Measurements from ENCODE around the gene GGTLC1.
"Not testable (repeated sequence)": the region's sequence is repeated elsewhere in the genome, so short reads cannot be mapped to it uniquely, and the experiment has no call there.

DNA sequence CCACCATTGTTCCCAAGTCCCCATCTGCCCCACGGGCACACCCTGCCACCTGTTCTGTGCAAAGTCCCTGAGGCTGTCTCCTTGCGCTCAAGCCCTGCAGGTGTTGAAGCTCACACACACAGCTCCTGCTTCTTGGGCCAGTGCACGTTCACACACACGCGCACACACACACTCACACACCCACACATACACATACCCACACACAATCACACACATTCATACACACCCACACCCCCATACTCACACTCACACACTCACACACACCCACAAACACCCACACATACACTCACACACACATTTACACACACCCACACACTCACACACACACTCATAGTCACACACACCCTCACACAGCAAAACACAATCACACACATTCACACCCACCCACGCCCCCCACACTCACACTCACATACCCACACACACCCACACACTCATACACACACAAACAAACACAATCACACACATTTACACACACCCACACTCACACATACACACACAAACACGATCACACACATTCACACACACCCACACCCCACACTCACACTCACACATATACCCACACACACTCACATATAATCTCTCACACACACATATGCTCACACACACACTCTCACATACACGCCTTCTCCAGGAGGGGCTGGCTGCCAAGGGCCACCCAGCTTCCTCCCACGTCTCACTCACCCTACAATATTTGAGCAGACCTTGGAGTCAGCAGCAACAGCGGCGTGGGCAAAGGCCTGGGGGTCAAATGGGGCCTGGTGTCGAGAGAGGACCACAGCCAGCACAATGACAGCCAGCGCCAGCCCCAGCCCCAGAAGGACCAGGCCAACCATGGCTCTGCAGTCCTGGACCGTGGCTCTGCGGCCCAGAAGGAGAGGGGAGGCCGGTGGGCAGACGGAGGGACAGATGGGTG, 8.4 kb downstream of the GGTLC1 start:
- TF ChIP-seq, protein P1, sequence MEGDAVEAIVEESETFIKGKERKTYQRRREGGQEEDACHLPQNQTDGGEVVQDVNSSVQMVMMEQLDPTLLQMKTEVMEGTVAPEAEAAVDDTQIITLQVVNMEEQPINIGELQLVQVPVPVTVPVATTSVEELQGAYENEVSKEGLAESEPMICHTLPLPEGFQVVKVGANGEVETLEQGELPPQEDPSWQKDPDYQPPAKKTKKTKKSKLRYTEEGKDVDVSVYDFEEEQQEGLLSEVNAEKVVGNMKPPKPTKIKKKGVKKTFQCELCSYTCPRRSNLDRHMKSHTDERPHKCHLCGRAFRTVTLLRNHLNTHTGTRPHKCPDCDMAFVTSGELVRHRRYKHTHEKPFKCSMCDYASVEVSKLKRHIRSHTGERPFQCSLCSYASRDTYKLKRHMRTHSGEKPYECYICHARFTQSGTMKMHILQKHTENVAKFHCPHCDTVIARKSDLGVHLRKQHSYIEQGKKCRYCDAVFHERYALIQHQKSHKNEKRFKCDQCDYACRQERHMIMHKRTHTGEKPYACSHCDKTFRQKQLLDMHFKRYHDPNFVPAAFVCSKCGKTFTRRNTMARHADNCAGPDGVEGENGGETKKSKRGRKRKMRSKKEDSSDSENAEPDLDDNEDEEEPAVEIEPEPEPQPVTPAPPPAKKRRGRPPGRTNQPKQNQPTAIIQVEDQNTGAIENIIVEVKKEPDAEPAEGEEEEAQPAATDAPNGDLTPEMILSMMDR (IDR thresholded peaks at IDR 0.05) = not testable (repeated sequence)
- TF ChIP-seq POLR2A (IDR thresholded peaks at IDR 0.05) = not testable (repeated sequence)
